ENCODE measurements around the gene ST8SIA4.

ST8SIA4 gene

DNA sequence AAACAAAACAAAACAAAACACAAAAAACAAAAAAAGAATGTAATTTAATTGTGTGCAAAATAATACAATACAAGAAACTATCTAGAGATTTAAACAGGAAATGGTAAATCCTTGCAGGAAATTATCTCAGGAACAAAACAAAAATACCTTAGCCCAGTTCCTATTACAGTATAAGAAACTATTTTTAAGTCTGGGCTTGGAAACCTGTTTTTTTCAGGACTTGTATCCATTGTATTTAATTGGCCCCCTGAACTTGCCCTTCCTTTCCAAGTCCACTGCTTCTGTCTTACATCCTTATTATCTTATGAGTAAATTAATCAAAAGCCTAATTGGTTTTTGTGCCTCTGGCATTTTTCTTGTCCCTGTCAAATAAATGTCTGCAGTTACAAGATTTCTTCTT lies 48.5 kb downstream of the ST8SIA4 start:
- Histone ChIP-seq H3K4me1 (ENCODE audit: control insufficient read depth in 5 of 5, insufficient read depth in 5 of 5, low read length in 5 of 5) (peaks cover 0 to 10% (median 0%) of the 10 kb centered on the region in 5 donors), H3K27me3 (ENCODE audit: control insufficient read depth in 5 of 5, insufficient read depth in 4 of 5, low read length in 5 of 5) (no peaks in the 10 kb centered on the region), H3K9ac (ENCODE audit: low read length in 5 of 5) (no peak overlapping the region), H3K4me3 (ENCODE audit: low read depth in 1 of 5, low read length in 5 of 5) (no peak overlapping the region), H3K9me3 (ENCODE audit: control insufficient read depth in 5 of 5, low read length in 5 of 5) (no peaks in the 10 kb centered on the region), H3K27ac (ENCODE audit: low read depth, low read length) (no peak overlapping the region), H3K36me3 (ENCODE audit: control insufficient read depth in 5 of 5, insufficient read depth in 5 of 5, low read length in 5 of 5) (peaks cover 0 to 4% (median 0%) of the 10 kb centered on the region in 5 donors)

GRCh38 chr5:100853582-100853981 lies 49.5 kb downstream of the ST8SIA4 start:
- H3K27ac ChIP-seq (ENCODE audit: low read depth, low read length): no peak overlapping the region

DNA sequence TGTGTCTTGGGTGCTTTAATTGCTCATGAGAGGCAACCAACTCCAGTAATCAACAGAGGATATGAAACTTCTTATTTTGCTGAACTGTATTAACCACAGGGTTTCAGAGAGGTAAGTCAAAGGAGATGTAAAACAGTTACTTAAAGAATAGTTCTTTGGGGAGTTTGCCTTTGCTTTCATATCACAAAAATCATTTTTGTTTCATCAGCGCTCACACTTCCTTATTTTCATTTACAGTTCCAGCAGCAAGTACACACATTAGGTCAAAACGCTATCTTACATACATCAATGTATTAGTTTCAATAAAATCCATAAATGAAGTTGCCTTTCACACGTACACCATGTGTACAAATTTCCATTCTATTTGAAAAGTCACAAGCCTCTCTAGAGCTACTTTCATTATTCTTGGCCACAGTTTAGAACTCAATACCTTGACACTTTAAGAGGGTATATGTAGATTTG lies 50.1 kb downstream of the ST8SIA4 start:
- Histone ChIP-seq H3K9me3 (ENCODE audit: control insufficient read depth in 5 of 5, low read length in 5 of 5) (no peaks in the 10 kb centered on the region), H3K27ac (ENCODE audit: low read depth, low read length) (no peak overlapping the region), H3K4me3 (ENCODE audit: low read depth in 1 of 5, low read length in 5 of 5) (no peak overlapping the region), H3K9ac (ENCODE audit: low read length in 5 of 5) (no peak overlapping the region), H3K4me1 (ENCODE audit: control insufficient read depth in 5 of 5, insufficient read depth in 5 of 5, low read length in 5 of 5) (peaks cover 0 to 10% (median 0%) of the 10 kb centered on the region in 5 donors), H3K27me3 (ENCODE audit: control insufficient read depth in 5 of 5, insufficient read depth in 4 of 5, low read length in 5 of 5) (no peaks in the 10 kb centered on the region), H3K36me3 (ENCODE audit: control insufficient read depth in 5 of 5, insufficient read depth in 5 of 5, low read length in 5 of 5) (peaks cover 0 to 4% (median 0%) of the 10 kb centered on the region in 5 donors)

More at GRCh38 chr5:100853582-100853981, 49.5 kb downstream of the ST8SIA4 start:
- no peak overlapping the region for H3K9ac ChIP-seq (ENCODE audit: low read length in 5 of 5)
- no peaks in the 10 kb centered on the region for H3K27me3 ChIP-seq (ENCODE audit: control insufficient read depth in 5 of 5, insufficient read depth in 4 of 5, low read length in 5 of 5)
- H3K4me1 ChIP-seq (ENCODE audit: control insufficient read depth in 5 of 5, insufficient read depth in 5 of 5, low read length in 5 of 5): peaks cover 0 to 10% (median 0%) of the 10 kb centered on the region in 5 donors
- peaks cover 0 to 4% (median 0%) of the 10 kb centered on the region in 5 donors for H3K36me3 ChIP-seq (ENCODE audit: control insufficient read depth in 5 of 5, insufficient read depth in 5 of 5, low read length in 5 of 5)
- no peak overlapping the region for H3K4me3 ChIP-seq (ENCODE audit: low read depth in 1 of 5, low read length in 5 of 5)
- no peaks in the 10 kb centered on the region for H3K9me3 ChIP-seq (ENCODE audit: control insufficient read depth in 5 of 5, low read length in 5 of 5)

- no peaks in the 10 kb centered on the region for H3K27me3 ChIP-seq (ENCODE audit: control insufficient read depth in 5 of 5, insufficient read depth in 4 of 5, low read length in 5 of 5)
- no peak overlapping the region for H3K27ac ChIP-seq (ENCODE audit: low read depth, low read length)
- H3K9me3 ChIP-seq (ENCODE audit: control insufficient read depth in 5 of 5, low read length in 5 of 5): no peaks in the 10 kb centered on the region
- peaks cover 0 to 4% (median 0%) of the 10 kb centered on the region in 5 donors for H3K36me3 ChIP-seq (ENCODE audit: control insufficient read depth in 5 of 5, insufficient read depth in 5 of 5, low read length in 5 of 5)
- H3K9ac ChIP-seq (ENCODE audit: low read length in 5 of 5): no peak overlapping the region
- H3K4me3 ChIP-seq (ENCODE audit: low read depth in 1 of 5, low read length in 5 of 5): no peak overlapping the region
- H3K4me1 ChIP-seq (ENCODE audit: control insufficient read depth in 5 of 5, insufficient read depth in 5 of 5, low read length in 5 of 5): peaks cover 0 to 16% (median 0%) of the 10 kb centered on the region in 5 donors
These were observed 51.0 kb downstream of the ST8SIA4 start for GRCh38 chr5:100852051-100852450.

- peaks cover 0 to 13% (median 0%) of the 10 kb centered on the region in 5 donors for H3K4me1 ChIP-seq (ENCODE audit: control insufficient read depth in 5 of 5, insufficient read depth in 5 of 5, low read length in 5 of 5)
- H3K36me3 ChIP-seq (ENCODE audit: control insufficient read depth in 5 of 5, insufficient read depth in 5 of 5, low read length in 5 of 5): no peaks in the 10 kb centered on the region
- H3K27ac ChIP-seq (ENCODE audit: low read depth, low read length): peak overlapping the region; percentile 56
- H3K27me3 ChIP-seq (ENCODE audit: control insufficient read depth in 5 of 5, insufficient read depth in 4 of 5, low read length in 5 of 5): no peaks in the 10 kb centered on the region
- H3K9ac ChIP-seq (ENCODE audit: low read length in 5 of 5): no peak overlapping the region
- no peaks in the 10 kb centered on the region for H3K9me3 ChIP-seq (ENCODE audit: control insufficient read depth in 5 of 5, low read length in 5 of 5)
- no peak overlapping the region for H3K4me3 ChIP-seq (ENCODE audit: low read depth in 1 of 5, low read length in 5 of 5)
These were observed 56.3 kb downstream of the ST8SIA4 start for GRCh38 chr5:100846772-100847171.

- peaks cover 0 to 19% (median 0%) of the 10 kb centered on the region in 5 donors for H3K4me1 ChIP-seq (ENCODE audit: control insufficient read depth in 5 of 5, insufficient read depth in 5 of 5, low read length in 5 of 5)
- no peak overlapping the region for H3K4me3 ChIP-seq (ENCODE audit: low read depth in 1 of 5, low read length in 5 of 5)
- no peaks in the 10 kb centered on the region for H3K27me3 ChIP-seq (ENCODE audit: control insufficient read depth in 5 of 5, insufficient read depth in 4 of 5, low read length in 5 of 5)
- H3K36me3 ChIP-seq (ENCODE audit: control insufficient read depth in 5 of 5, insufficient read depth in 5 of 5, low read length in 5 of 5): no peaks in the 10 kb centered on the region
- H3K9ac ChIP-seq (ENCODE audit: low read length in 5 of 5): no peak overlapping the region
- no peaks in the 10 kb centered on the region for H3K9me3 ChIP-seq (ENCODE audit: control insufficient read depth in 5 of 5, low read length in 5 of 5)
- H3K27ac ChIP-seq (ENCODE audit: low read depth, low read length): peak overlapping the region; percentile 24
These were observed 61.0 kb downstream of the ST8SIA4 start for GRCh38 chr5:100842080-100842479.

DNA sequence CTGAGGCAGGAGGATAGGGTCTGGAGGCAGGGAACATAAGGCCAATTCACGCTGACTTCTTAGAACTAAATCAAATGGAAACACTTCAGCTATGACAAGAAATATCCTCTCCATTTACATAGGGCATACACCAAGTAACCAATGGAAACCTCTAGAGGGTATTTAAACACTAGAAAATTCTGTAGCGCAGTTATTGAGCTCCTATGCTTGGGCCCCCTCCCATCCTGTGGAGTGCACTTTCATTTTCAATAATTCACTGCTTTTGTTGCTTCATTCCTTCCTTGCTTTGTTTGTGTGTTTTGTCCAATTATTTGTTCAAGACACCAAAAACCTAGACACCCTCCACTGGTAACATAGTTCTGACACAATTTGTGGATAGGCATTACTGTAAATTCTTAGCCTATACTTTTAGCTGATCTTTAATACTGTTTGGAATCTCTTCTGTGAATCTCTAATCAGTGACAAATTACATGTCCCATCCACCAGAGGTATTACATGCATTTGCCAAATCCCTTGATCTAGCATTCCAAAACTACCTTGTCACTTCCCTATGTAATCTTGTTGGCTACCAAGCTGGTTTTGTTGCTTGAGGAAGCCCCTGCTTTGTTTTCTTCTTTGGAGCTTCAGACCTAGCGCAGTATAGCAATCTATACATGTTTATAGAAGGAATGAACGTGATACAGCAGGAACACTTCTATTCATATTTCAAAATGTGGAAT lies 61.6 kb downstream of the ST8SIA4 start:
- H3K27me3 ChIP-seq (ENCODE audit: control insufficient read depth in 5 of 5, insufficient read depth in 4 of 5, low read length in 5 of 5): no peaks in the 10 kb centered on the region
- H3K27ac ChIP-seq (ENCODE audit: low read depth, low read length): peak overlapping the region; percentile 24
- H3K4me3 ChIP-seq (ENCODE audit: low read depth in 1 of 5, low read length in 5 of 5): no peak overlapping the region
- H3K9ac ChIP-seq (ENCODE audit: low read length in 5 of 5): no peak overlapping the region
- no peaks in the 10 kb centered on the region for H3K9me3 ChIP-seq (ENCODE audit: control insufficient read depth in 5 of 5, low read length in 5 of 5)
- H3K36me3 ChIP-seq (ENCODE audit: control insufficient read depth in 5 of 5, insufficient read depth in 5 of 5, low read length in 5 of 5): no peaks in the 10 kb centered on the region
- peaks cover 0 to 19% (median 0%) of the 10 kb centered on the region in 5 donors for H3K4me1 ChIP-seq (ENCODE audit: control insufficient read depth in 5 of 5, insufficient read depth in 5 of 5, low read length in 5 of 5)

GRCh38 chr5:100840789-100841188 lies 62.3 kb downstream of the ST8SIA4 start:
- Histone ChIP-seq H3K27ac (ENCODE audit: low read depth, low read length) (peak overlapping the region; percentile 35), H3K4me3 (ENCODE audit: low read depth in 1 of 5, low read length in 5 of 5) (no peak overlapping the region), H3K9ac (ENCODE audit: low read length in 5 of 5) (no peak overlapping the region), H3K4me1 (ENCODE audit: control insufficient read depth in 5 of 5, insufficient read depth in 5 of 5, low read length in 5 of 5) (peaks cover 0 to 15% (median 0%) of the 10 kb centered on the region in 5 donors), H3K27me3 (ENCODE audit: control insufficient read depth in 5 of 5, insufficient read depth in 4 of 5, low read length in 5 of 5) (no peaks in the 10 kb centered on the region), H3K36me3 (ENCODE audit: control insufficient read depth in 5 of 5, insufficient read depth in 5 of 5, low read length in 5 of 5) (no peaks in the 10 kb centered on the region), H3K9me3 (ENCODE audit: control insufficient read depth in 5 of 5, low read length in 5 of 5) (no peaks in the 10 kb centered on the region)

DNA sequence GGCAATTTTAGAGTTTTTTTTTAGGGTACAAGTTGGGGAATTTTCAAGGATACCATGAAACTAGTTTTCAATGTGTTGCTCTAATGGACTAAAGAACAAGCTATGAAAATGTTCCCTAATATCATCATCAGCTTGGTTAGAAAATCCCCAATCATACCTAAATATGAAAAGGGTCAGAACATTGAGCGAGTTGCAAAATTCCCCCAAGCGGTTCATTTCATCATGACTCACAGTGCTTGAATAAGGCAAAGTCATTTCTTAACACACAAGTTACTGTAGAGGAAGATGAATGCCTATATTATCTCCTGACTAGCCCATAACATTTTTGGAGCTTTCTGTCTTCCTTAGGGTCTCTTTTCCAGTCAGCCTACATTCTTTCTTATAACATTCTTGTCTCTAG lies 62.7 kb downstream of the ST8SIA4 start:
- Histone ChIP-seq H3K36me3 (ENCODE audit: control insufficient read depth in 5 of 5, insufficient read depth in 5 of 5, low read length in 5 of 5) (no peaks in the 10 kb centered on the region), H3K9ac (ENCODE audit: low read length in 5 of 5) (no peak overlapping the region), H3K27me3 (ENCODE audit: control insufficient read depth in 5 of 5, insufficient read depth in 4 of 5, low read length in 5 of 5) (no peaks in the 10 kb centered on the region), H3K27ac (ENCODE audit: low read depth, low read length) (peak overlapping the region; percentile 35), H3K9me3 (ENCODE audit: control insufficient read depth in 5 of 5, low read length in 5 of 5) (no peaks in the 10 kb centered on the region), H3K4me1 (ENCODE audit: control insufficient read depth in 5 of 5, insufficient read depth in 5 of 5, low read length in 5 of 5) (peaks cover 0 to 15% (median 0%) of the 10 kb centered on the region in 5 donors), H3K4me3 (ENCODE audit: low read depth in 1 of 5, low read length in 5 of 5) (no peak overlapping the region)

DNA sequence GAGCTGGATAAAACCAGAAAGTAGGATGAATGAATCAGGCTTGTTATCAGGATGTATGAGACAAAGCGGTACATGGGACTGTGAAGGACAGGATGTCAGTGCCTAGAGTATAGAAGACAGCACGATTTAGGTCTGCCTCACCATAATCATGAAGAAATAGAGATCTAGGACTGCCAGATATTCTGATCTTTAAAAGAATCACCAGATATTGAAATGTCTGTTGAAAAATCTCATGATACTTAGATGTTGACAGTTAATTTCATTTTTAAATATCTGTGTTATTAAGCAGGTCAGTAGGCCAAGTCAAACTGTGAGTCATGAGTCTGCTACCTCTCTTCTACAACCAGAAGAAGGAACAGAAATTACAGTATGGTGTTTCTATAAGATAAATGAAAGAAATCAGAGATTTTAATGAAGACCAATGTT lies 65.0 kb downstream of the ST8SIA4 start:
- Histone ChIP-seq H3K27ac (ENCODE audit: low read depth, low read length) (no peak overlapping the region), H3K9ac (ENCODE audit: low read length in 5 of 5) (no peak overlapping the region), H3K4me3 (ENCODE audit: low read depth in 1 of 5, low read length in 5 of 5) (no peak overlapping the region), H3K27me3 (ENCODE audit: control insufficient read depth in 5 of 5, insufficient read depth in 4 of 5, low read length in 5 of 5) (no peaks in the 10 kb centered on the region), H3K4me1 (ENCODE audit: control insufficient read depth in 5 of 5, insufficient read depth in 5 of 5, low read length in 5 of 5) (peaks cover 0 to 15% (median 0%) of the 10 kb centered on the region in 5 donors), H3K36me3 (ENCODE audit: control insufficient read depth in 5 of 5, insufficient read depth in 5 of 5, low read length in 5 of 5) (no peaks in the 10 kb centered on the region), H3K9me3 (ENCODE audit: control insufficient read depth in 5 of 5, low read length in 5 of 5) (no peaks in the 10 kb centered on the region)
